CD4-positive, alpha-beta T cell treated with Interleukin-17A for 1 hour (primary cell): ENCODE measurements around the gene CITED2.

Experiments
- DNase-seq: peaks from one replicate; pipeline ENCODE4 v3.0.0-alpha.2; 2020

Gene CITED2

DNA sequence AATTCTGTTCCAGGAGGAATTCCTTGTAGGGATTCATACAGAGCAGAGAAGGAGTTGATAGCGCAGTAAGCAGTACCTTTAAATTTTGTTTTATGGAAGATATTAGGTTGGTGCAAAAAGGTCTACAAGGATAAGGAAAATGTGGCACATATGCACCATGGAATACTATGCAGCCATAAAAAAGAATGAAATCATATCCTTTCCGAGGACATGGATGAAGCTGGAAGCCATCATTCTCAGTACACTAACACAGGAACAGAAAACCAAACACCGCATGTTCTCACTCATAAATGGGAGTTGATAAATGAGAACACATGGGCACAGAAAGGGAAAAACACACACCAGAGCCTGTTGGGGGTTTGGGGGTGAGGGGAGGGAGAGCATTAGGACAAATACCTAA lies 45.2 kb downstream of the CITED2 start:
- no peak for DNase-seq

DNA sequence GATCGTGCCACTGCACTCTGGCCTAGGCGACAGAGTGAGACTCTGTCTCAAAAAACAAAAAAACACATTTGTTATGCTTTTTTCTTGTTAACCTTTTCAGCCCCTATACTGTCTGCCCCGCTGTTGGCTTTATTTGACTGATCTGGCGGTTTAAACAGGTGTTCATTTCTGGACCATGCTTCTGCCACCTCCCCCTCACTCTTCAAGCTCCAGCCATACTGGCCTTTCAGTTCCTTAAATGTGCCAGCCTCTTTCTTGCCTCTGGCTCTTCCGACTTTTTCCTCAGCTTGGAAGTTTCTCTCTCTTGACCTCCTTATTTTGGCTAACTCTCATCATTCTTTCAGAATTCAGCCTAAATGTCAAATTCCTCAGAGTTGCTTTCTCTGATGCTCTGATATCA lies 47.4 kb downstream of the CITED2 start:
- no peak for DNase-seq

DNA sequence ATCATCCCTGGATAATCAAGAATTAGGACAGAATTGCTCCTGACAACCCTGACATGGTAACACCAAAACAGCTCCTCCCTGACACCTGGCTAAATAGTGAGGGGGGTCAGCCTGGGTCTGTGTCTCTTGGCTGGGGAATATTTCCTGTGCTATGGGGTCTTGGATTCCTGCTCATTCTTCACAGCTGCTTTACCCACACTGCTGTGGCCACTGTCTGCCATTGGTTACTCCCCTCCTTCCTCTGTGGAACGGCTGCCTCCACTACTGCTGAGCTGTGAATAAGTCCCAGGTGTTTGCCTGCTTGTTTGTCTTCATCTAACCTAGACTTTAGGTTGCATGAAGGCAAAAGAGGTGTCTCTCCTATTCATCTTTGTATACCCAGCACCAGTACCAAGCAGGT lies 48.8 kb downstream of the CITED2 start:
- DNase-seq = no peak

DNA sequence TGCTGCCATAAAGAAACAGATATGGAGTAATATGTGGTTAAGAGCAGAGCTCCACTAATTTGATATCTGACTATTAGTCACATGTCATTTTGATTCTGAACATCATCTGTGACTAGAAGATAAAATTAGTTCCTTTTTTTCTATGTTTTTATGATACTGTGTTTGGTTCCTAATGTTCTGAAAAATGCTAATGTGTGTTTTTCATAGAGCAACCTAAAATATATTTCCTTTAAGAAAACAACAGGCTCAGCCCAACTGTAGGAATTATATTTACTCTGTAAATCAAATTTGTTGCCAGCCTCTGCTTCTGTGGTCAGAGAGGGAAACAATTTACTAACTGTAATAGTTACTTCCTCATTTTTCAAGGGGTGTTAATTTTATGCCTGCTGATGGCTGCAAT lies 49.3 kb downstream of the CITED2 start:
- no peak for DNase-seq

DNA sequence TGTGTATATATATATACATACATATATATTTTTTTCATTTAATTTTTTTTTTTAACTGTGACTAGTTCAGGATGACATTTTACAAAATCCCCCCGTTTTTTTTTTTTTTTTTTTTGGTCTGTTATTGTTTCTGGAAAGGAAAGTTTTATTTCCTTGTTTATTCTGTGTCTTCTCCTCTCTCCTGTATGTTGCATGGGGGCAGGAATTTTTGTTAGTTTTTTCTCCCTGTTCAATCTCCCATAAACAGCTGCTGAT lies 50.2 kb downstream of the CITED2 start:
- DNase-seq = no peak

DNA sequence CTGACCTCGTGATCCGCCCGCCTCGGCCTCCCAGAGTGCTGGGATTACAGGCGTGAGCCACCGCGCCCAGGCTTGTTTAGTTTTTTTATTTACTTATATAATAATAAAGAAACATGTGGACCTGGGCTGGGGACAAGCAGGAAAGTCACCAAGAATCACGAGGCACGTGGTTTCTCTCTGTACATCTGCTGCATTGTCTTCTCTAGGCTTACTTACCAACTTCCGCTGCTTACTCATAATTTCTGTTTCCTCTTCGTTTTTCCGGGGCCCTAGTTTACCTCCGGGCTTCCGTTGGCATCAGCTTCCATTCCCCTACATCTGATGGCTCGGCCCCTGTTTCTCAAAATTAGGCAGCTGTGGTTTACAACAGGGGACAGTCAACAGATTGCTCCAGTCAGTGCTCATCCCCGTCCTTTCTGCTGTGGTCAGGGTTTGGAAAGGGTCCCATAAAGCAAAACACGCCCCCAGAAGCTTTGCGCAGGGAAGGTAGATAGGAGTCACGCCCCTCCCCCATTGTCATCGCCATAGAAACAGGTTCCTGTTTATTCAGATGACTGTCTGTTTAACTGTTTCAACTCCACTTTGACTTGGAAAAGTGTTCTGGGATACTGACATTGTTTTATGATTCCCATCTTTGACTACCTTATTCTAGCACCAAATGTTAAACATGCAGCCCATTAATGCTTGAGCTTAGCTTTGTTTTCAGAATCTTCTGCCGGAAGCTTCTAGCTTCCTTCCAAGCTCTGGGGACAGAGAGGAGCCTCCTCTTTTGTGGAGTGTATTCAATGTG lies 50.7 kb downstream of the CITED2 start:
- DNase-seq = peak; percentile 89
